CD1c-positive myeloid dendritic cell (primary cell): Measurements from ENCODE around the gene ZNF473.

Source experiments
- DNase-seq: peaks from one replicate; pipeline ENCODE4 v3.0.0-alpha.2; 2016; ENCODE audit errors: extremely low spot score

ZNF473 gene

DNA sequence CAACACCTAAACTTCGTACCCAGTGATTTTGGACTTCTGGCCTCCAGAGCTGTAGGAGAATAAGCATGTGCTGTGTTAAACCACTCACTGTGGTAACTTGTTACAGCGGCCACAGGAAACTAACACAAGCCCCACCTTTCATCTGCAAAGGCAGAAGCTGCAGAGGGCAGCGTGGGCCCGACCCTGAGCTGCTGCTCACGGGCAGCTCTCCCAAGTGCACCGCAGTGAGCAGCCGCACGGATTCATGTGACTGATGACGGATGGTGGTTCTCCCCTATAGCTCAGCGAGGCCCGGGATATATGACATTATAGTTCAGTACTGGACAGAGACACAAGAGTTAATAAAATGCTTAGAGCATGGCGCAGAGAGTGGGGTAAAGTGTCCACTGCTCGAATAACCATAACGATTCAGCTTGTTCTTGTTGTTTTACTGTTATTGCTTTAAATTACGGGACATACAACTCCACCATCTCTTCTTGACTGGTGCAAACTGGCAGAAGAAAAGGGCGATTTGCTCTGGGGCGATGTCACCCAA is 22.5 kb upstream of the ZNF473 start:
- no peak for DNase-seq

DNA sequence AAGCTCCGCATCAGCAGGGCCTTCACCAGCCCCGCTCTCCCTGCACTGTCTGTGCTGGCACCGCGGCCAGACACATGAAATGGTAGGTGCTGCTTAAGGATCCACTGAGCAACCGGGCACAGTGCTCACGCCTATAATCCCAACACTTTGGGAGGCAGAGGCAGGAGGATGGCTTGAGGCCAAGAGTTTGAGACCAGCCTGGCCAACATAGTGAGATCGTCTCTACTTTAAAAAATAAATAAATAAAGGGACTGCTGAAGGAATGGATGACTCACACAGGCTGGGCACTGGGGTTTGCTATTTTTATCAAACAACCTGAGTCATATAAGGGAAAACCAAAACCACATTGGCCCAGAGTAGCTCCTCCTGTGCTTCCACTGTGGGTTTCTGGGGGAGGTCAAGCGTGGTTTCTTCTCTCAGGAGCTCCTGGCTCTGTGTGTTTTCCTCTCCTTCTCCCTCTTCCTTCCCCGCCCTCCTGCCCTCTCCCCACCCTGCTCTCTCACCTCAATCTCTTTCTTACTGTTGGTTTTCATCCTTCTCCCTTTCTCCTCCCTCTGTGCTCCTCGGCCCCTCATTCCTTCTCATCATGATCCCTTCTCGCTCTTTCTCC is 21.9 kb upstream of the ZNF473 start:
- DNase-seq: peak; percentile 19

DNA sequence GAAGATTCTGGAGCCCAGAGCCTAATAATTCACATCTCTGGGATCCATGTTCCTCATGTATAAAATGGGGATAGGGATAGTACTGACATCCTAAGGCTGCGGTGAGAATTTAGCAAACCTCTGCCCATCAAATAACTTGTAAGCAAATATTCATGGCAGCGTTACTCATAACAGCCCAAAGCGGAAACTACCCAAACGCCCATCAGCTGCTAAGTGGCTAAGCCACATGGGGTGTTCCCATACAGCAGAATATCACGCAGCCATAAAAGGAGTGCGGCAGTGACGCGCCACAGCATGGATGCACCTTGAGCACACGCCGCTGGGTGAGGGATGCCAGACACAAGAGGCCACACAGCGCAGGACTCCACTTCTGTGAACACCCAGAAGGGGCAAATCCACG is 20.4 kb upstream of the ZNF473 start:
- no peak for DNase-seq

DNA sequence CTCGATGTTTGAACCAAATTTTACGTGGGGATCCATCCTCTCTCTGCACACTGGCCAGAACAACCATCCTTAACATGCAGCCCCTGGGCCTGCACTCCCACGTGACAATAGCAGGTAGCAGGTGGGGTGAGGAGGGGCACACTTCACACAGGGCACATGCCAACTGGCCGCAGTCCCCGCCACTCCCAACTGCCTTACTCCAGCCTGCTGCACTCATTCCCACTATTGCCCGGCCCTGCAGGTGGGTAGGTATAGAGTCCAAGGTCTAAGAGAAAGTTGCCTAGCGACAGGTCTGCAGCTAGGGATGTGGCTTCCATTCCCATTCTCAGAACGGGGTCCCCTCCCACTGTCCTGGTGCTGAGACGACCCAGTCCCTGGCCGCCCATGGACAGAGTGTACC is 18.6 kb upstream of the ZNF473 start:
- DNase-seq: no peak

DNA sequence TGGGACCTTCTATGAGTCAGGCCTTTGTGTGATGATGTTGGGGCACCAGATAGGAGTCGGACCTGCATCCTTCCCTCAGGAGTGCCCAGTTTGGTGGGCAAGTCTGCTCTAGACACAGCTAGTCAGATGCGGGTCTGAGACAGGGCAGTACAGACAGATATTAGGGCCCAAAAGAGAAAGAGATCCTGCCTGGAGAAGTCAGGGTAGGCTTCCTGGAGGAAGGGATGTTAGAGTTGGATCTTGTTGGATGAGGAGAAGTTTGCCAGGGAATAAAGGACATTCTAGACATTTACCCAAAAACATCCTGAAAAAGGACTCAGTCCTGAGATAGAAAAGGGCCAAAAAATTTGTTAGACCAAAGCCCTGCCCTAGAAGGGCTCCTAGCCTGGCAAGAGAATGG is 17.9 kb upstream of the ZNF473 start:
- DNase-seq: no peak

DNA sequence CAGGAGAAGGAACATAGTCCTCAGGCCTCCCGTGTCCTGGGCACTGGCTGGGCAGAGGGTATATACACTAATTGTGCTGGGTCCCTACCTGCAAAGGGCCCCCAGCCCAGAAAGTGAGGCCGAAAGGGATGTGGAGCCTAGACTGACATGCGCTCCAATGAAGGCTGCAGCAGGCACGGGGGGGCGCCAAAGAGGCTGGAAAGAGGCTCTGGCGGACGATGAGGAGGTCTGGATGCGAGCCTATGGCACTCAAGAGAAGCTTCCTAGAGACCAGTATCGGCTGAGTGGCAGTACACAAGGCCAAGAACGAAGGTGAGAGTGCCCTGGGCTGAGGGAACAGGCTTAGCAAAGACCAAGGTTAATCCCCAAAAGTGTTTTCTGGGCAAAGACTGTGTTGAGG is 17.3 kb upstream of the ZNF473 start:
- no peak for DNase-seq

DNA sequence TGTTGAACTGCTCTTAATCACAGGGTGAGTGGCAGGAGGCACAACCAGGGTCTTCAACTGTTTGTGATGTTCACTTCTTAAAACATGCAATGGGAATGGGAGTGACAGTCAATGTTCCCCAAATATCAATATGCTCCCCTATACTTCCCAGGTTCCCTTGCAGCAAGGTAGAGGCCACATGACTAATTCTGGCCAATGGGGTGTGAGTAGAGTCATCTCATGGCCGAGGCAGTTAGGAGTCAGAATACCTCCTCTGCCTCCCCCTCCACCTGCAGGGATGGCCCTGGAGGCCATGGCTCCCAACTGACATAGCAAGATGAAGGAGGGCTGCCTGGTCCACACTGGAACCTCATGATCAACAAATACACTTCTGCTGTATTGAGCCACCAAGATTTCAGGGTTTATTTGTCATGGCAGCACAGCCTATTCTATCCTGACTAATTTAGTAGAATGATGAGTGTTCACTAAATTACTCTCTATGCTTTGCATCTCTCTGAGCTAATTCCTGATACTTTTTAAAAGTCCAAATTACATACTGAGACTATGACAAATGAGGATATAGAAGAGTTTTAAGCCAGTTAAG is 9.5 kb upstream of the ZNF473 start:
- DNase-seq: no peak

GRCh38 chr19:50020481-50020880 is 5.3 kb upstream of the ZNF473 start:
- DNase-seq: no peak

- no peak for DNase-seq
These were observed 3.0 kb upstream of the ZNF473 start for GRCh38 chr19:50022823-50023222.

DNA sequence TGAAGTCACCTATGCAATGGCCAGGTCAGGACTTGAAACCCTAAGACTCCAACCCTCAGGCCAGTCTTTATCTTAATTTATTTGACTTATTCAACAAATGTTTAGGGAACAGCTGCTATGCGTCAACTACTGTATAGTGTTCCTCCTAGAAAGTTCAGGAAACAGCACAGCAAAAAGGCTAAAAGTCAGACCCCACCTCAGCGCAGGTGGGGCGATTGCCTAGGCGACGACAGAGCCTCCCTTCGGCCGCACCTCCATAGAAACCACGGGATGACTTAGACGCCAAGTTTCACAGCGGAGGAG is 1.1 kb upstream of the ZNF473 start:
- DNase-seq: no peak

DNA sequence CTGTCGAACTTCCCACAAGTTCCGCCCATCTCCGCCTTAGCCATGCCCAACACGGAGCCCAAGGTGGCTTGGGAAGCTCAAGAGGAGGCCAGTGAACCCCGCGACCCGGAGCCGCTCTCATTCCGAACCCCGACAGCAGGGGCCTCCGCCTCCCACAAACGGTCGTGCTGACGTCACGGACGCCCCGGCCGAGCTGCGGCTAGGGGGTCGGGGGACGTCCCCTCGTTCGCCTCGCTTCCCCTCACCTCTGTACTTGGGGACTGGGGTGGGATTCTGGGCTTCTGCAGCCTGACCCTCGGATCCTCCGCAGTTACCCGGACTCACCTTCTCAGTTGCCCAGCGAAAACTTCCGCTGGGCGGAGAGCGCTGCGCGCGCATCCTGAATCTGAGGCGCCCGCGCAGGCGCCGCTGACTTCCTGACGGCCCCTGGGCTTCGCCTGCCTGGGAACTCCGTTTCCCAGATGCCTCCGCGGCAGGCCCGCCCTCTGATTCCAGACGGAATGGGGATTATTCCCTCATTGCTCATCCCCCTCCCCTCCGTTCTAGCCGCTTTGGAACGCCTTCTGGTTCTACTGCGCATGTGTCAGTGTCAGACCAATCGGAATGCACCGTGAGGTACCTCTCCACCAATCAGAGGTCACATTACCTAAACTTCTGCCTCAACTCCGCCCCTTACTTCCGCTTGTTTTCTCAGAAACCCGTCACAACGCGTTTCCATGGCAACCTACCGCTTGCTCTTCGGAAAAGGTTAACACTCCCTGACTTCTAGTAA is 597 bp upstream of the ZNF473 start, which contains the start of gene VRK3:
TSS of gene VRK3 (minus strand) at position 351 of the 772 bp plus-strand sequence. CDS start 9,210 bp downstream, outside the sequence.
- DNase-seq: peak; percentile 100

GRCh38 chr19:50026550-50026906 is 723 bp downstream of the ZNF473 start:
- DNase-seq: no peak

GRCh38 chr19:50030225-50030624 is 4.4 kb downstream of the ZNF473 start:
- DNase-seq: no peak

DNA sequence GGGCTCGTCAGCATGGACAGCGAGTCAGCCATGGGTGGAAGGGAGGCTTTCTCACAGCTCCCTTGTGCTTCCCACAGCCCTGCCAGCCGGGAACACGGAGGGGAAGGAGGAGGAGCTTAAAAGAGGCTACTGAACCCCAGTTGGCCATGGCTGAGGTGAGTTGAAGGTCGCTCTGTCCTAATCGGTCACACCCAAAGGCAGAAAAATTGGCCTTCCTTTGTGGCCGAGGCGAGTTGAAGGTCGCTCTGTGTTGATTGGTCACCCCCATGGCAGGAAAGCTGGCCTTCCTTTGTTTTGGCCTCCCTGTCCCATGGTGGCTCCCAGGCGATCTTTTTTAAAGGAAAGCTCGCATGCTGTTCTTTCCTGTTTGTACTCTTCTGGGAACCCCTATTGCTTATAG is 5.1 kb downstream of the ZNF473 start:
- DNase-seq: no peak

- DNase-seq: no peak
These were observed 11.1 kb downstream of the ZNF473 start for GRCh38 chr19:50036908-50037307.

DNA sequence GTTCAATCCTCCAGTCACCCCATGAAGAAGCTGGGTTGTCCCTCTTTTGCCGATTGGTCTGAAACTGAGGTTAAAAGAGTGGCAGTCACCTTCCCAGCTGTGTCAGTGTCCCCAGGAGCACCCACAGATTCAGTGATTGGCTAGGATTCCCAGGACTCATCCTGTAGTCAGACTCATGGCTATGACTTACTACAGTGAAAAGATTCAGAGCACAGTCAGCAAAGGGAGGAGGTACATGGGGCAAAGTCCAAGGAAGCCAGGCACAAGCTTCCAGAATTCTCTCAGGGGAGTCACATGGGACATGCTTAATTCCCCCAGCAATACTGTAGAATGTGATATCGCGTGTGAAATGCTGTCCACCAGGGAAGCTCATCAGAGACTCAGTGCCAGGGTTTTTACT is 14.2 kb downstream of the ZNF473 start:
- DNase-seq: no peak

- DNase-seq: no peak
These were observed 15.2 kb downstream of the ZNF473 start for GRCh38 chr19:50040967-50041366.

GRCh38 chr19:50042363-50043024 is 16.7 kb downstream of the ZNF473 start:
- DNase-seq: no peak

GRCh38 chr19:50043967-50044366 is 18.2 kb downstream of the ZNF473 start:
- DNase-seq: no peak

DNA sequence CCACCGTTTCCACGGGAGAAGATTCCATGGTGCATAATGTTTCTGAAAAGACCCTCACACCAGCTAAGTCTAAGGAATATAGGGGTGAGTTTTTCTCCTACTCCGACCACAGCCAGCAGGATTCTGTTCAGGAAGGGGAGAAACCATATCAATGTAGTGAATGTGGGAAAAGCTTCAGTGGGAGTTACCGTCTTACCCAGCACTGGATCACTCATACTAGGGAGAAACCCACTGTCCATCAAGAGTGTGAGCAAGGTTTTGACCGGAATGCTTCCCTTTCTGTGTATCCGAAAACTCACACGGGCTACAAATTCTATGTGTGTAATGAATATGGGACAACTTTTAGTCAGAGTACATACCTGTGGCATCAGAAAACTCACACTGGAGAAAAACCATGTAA is 19.1 kb downstream of the ZNF473 start:
- no peak for DNase-seq

- DNase-seq: peak; percentile 65
These were observed 21.1 kb downstream of the ZNF473 start for GRCh38 chr19:50046649-50047503.

DNA sequence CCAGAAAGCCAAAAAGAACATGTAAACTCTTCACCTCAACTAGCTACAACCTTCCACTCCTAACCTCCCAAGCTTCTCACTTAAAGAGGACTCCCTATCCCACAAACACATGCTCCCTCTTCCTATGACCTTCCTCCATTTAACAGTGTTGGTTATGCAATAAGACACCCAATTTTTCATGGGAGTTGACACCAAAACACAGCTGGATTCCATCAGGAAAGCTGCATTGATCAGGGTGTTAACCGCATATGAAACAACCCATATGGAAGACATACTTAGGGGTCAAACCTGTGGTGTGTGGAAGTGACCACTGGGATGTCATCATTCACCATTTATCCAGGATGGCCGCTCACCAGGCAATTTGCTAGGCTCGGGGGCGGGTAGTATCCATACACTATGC is 21.9 kb downstream of the ZNF473 start:
- no peak for DNase-seq
